Stimulated activated CD4-positive, alpha-beta T cell treated with anti-CD3 and anti-CD28 coated beads, Interleukin-4, amount 100 ng/mL, for 4 hours (primary cell): Measurements from ENCODE around the gene RPL7A.

ENCODE experiments used
- DNase-seq, 2 experiments: peaks; one replicate each; pipeline ENCODE4 v3.0.0-alpha.2; 2020

Gene RPL7A

DNA sequence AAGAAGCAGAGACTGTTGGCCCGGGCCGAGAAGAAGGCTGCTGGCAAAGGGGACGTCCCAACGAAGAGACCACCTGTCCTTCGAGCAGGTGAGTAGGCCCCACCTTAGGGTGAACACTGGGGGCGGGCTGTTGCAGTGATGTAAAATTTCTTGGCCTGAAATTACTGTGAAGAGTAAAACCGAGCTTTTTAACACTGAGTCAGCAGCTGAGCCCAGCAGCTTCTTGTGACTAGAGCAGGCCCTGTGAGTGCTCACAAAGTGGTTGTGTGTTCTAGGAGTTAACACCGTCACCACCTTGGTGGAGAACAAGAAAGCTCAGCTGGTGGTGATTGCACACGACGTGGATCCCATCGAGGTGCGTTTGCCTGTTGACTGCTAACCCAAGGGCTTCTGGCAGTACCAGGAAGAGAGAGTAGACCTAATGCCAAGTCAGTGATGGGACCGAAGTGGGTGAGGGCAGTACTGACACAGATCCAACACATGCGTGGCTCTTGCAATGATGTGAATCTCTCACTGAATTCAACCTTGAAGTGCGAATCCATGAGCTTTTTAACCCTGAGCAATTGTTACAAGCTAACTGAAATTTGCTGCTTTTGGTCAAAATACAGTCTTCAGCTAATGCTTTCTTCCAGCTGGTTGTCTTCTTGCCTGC lies 2.1 kb downstream of the RPL7A start:
- DNase-seq: no peak

DNA sequence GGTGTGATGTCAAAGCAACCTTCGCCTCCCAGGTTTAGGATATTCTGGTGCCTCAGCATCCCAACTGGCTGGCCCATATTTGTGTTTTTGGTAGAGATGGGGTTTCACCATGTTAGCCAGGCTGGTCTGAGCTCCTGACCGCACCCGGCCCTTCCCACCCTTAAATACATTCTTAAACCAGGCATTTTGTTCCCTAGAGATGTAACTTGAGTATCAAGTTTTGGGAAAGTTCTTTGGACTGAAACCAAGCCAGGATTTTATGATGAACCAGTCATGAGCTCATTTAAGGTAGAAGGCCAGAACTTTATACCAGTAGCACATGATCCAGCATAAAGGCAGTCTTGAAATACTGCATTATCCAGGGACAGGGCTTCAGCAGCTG lies 3.5 kb downstream of the RPL7A start:
- no peak for DNase-seq

DNA sequence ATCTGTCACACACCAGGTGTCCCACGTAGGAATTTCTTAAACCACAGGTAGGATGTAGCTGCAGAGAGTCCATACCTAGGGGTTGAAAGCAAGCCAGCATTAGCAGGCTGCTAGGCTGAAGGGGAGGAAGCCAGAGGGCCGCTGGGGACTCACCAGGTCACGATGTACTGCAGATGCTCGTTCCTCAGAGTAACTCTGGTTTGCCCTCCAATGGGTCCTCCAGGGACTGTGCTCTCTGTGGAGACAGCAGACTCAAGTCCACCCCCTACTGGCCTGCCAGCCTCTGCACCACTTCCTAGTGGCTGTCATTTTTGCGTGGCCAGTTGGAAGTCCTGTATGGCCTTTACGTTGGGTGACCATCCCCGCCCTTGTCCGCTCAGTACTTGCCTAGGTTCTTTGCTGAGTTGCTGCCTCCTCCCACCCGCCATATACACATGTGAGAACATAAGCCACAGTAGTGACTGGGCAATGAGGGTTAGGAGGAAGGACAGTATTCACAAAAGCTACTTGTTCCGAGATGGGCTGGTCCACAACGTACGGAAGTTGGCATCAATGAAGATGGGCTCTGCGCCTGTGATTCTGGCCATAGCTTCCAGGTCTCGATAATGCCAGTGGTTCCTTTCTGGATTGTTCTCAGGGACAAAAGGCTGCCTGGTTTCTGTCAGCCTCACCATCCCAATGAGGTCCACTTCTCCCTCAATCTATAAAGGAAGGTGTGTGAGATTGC lies 4.1 kb downstream of the RPL7A start:
- peak in 1 of 2 experiments; percentile 30 for DNase-seq

GRCh38 chr9:133352635-133353340 lies 4.8 kb downstream of the RPL7A start:
- no peak for DNase-seq

DNA sequence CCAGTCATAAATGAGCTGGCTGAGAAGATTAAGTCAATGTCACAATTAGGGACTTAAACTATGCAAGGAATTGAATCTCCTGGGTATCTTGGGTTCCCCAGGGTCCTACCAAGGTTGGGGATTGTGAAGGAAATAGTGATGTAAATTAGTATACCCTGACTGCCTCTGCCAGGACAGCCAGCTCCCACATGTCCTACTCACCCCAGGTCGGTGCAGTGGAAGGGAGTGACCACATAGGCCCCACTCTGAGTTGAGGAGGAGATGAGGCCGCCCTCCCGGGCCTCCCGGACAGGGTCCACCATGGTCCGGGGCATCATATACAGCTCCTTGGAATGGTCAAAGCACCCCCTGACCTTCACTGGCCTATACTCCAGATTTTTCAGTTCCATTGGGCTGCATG lies 5.5 kb downstream of the RPL7A start:
- DNase-seq: no peak

- DNase-seq: no peak
Measured at GRCh38 chr9:133354766-133355165, 6.7 kb downstream of the RPL7A start.

DNA sequence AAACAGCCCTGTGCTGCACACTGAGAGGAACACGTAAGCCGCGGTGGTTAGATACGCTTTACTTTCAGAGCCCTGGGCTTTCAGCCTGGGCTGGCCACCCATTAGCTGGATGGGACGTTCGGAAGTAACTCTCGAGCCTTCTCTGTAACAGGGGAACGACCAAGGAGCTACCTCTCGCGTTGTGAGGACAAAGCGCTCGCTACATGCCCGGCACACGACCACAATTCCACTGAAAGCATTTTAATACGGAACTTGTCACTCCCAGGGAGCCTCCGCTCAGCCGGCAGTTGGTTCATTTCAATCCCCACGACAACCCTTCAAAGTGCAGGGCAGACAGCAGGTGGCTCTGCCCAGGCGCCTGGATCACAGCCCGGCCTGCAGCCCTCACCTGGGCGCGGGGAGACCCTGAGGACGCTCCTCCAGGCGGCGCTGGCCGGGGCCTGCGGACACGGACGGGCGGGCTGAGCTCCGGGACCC lies 7.9 kb downstream of the RPL7A start:
- no peak for DNase-seq

DNA sequence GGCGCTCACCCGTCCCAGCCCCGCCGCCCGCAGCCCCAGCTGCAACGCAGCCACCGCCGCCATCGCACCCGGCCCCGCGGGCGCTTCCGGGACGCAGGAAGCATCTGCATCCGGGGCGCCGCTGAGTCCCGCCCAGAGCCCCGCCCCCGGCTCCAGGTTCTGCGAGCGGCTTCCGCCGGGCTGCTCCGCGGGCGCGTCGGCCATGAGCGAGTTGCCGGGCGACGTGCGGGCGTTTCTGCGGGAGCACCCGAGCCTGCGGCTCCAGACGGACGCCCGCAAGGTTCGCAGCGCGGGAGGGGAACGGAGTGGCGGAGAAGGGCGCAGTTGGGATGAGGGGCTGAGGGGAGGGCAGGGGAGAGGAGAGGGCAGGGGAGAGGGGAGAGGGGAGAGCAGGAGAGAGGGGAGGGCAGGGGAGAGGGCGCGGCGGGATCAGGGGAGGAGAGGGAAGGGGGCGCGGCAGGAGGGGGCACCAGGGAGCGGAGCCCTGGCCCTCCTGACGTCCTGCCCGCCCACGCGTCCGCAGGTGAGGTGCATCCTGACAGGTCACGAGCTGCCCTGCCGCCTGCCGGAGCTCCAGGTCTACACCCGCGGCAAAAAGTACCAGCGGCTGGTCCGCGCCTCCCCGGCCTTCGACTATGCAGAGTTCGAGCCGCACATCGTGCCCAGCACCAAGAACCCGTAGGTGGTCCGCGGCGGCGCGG lies 8.5 kb downstream of the RPL7A start, which contains the start of the genes SURF1 and SURF2:
Gene SURF1, minus strand, starts transcription at position 97 of the 701 bp plus-strand sequence. Its CDS starts 34 bp downstream, at position 63.
Gene SURF2, plus strand, starts transcription at position 160 of the 701 bp plus-strand sequence. Its CDS starts 43 bp downstream, at position 203.
- DNase-seq: peak; percentile 87 to 95

GRCh38 chr9:133357656-133358055 lies 9.6 kb downstream of the RPL7A start:
- DNase-seq: no peak

- no peak for DNase-seq
Measured at GRCh38 chr9:133359399-133360175, 11.6 kb downstream of the RPL7A start.

- no peak for DNase-seq
Measured at GRCh38 chr9:133360400-133361393, 12.7 kb downstream of the RPL7A start.

GRCh38 chr9:133361507-133362092 lies 13.6 kb downstream of the RPL7A start:
- DNase-seq: no peak

DNA sequence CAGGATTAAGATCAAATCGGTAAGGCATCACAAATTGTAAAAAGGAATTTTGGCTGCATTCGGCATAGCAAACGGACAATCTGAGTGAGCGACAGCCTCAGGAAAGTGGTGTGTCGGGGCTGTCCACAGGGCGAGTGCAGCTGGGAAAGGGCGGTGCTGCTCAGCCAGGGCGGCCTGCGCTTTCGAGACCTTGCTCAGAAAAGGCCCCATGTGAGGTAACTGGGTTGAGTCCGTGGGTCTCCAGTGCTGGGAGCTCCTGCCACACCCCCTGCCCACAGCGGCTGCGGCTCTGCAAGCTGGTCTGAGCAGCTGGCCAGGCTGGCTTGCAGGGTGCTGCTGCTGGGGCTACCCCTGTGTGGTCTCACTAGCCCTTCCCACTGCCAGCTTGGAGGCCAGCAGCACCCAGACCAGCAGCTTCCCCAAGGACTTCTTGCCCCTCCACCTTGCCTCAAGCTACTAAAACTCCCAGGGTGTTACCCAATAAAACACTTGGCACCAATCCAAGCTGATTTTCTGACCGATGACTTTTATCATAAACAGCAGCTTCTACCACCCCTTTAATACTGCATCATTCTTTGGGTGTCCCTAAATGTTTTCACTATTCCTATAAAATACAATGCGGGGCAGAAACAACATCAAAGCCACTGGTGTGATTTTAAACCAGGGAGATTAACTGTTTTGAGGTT lies 14.5 kb downstream of the RPL7A start:
- DNase-seq: no peak

DNA sequence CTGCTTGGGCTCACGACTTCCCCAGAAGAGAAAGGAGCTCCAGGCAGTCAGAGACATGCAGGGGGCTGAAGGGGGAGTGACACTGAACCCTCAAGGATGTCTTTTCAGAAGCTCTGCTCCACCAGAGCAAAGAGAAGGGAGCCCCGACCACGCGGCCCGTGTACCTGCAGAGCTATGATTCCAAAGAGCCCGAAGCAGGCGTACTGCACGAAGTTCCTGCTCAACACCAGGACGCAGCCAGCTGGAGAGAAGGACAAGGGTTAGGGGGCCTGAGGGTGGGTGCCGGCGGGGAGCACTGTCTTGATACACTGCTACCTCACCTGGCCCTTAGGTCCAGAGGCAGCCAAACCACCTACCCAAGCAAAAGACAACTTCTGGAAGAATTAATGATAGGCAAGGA lies 18.4 kb downstream of the RPL7A start:
- DNase-seq: no peak

GRCh38 chr9:133367221-133367620 lies 19.2 kb downstream of the RPL7A start:
- DNase-seq: no peak

- no peak for DNase-seq
Measured at GRCh38 chr9:133367778-133368177, 19.8 kb downstream of the RPL7A start.

- DNase-seq: no peak
Measured at GRCh38 chr9:133368249-133368881, 20.3 kb downstream of the RPL7A start.

GRCh38 chr9:133369422-133369821 lies 21.4 kb downstream of the RPL7A start:
- DNase-seq: no peak

- no peak for DNase-seq
Measured at GRCh38 chr9:133369933-133370332, 21.9 kb downstream of the RPL7A start.
